Spleen (tissue), 11 donors: Measurements from ENCODE around the gene BCL6B. TPM values are rescaled to one million over a fixed set of nuclear protein-coding genes. Genes with fewer than 3 reads are reported as not detected.

Experiments
- DNase-seq: peaks from one replicate; pipeline ENCODE4 v3.0.0-alpha.2; 2020
- H3K27ac ChIP-seq, 8 donors: fragments of 200-600 bp; sonication (generic) in 7 of 8; 1 replicate in 4 of 8; 2 replicates in 4 of 8; pipeline versions ENCODE4 v1.5.0 to v1.8.0; 2016 to 2021; ENCODE audit warnings: inconsistent platforms in 4 of 8, mild to moderate bottlenecking in 4 of 8, moderate library complexity in 1 of 8
- H3K27me3 ChIP-seq, 7 donors: fragments of 200-600 bp; sonication (generic) in 6 of 7; replicated peaks in 1 of 7; 1 replicate in 4 of 7; 2 replicates in 3 of 7; pipeline versions ENCODE4 v1.5.0 to v1.8.0; 2016 to 2021; ENCODE audit warnings: inconsistent platforms in 3 of 7, mild to moderate bottlenecking in 1 of 7
- H3K36me3 ChIP-seq, 6 donors: fragments of 200-600 bp; sonication (generic) in 5 of 6; 1 replicate in 4 of 6; 2 replicates in 2 of 6; pipeline versions ENCODE4 v1.5.0 to v1.8.0; 2016 to 2021; ENCODE audit warnings: inconsistent platforms in 2 of 6
- H3K4me1 ChIP-seq, 6 donors: fragments of 200-600 bp; sonication (generic) in 5 of 6; 1 replicate in 3 of 6; 2 replicates in 3 of 6; pipeline versions ENCODE4 v1.5.0 to v1.8.0; 2016 to 2021; ENCODE audit warnings: inconsistent platforms in 3 of 6
- H3K4me3 ChIP-seq, 8 donors: fragments of 200-600 bp; sonication (generic) in 7 of 8; 1 replicate in 4 of 8; 2 replicates in 4 of 8; pipeline versions ENCODE4 v1.5.0 to v1.8.0; 2016 to 2021; ENCODE audit warnings: inconsistent platforms in 4 of 8, mild to moderate bottlenecking in 4 of 8, moderate library complexity in 2 of 8
- H3K9me3 ChIP-seq, 8 donors: fragments of 200-600 bp; sonication (generic) in 7 of 8; 1 replicate in 4 of 8; 2 replicates in 4 of 8; pipeline versions ENCODE4 v1.5.0 to v1.8.0; 2016 to 2021; ENCODE audit warnings: inconsistent platforms in 4 of 8
- POLR2A ChIP-seq, 3 donors: fragments of 450-650 bp; IDR thresholded peaks; one replicate each; pipeline ENCODE4 v1.5.1; 2017; ENCODE audit warnings: antibody characterized with exemption in 3 of 3, mild to moderate bottlenecking in 1 of 3
- POLR2AphosphoS5 ChIP-seq, 3 donors: sonication (generic); formaldehyde crosslinking; IDR thresholded peaks; one replicate each; pipeline ENCODE4 v1.5.1; 2017; ENCODE audit warnings: antibody characterized with exemption in 3 of 3
- WGBS, 5 donors: extraction: QIAGEN DNeasy Blood & Tissue Kit in 3 of 5; methylation state at CpG; one replicate each; pipeline versions ENCODE4 v1.1.5 to v1.1.7; 2013 to 2018; 5-methylcytosine and 5-hydroxymethylcytosine counted together
- intact Hi-C: fragments of 100-400 bp; cut with DNase I; formaldehyde crosslinking; loops from one replicate; pipeline ENCODE4 v1.15.0; 2023; ENCODE audit warnings: low total_unique reads
- polyA plus RNA-seq, 3 donors: library from polyadenylated mRNA; stranded (reverse); fragments of 200-250 nt; gene quantifications; one replicate each; pipeline ENCODE4 v1.2.1, GENCODE V29; 2013
- total RNA-seq, 7 donors: library from RNA; depleted of rRNA in 3 of 7; stranded (reverse); fragments of >200 nt in 3 of 7; fragmentation: NEBNext Ultra II Directional in 4 of 7; extraction: Animal tissue kit (Norgen Biotek cat#: 25700) in 4 of 7; gene quantifications; one replicate each; pipeline versions ENCODE4 v1.1.0 to v1.2.1, GENCODE V29; 2016 to 2021
- TF ChIP-seq, protein P1 (sequence below), 11 experiments: fragments of 200-600 bp in 7 of 11; fragments of 450-650 bp in 4 of 11; sonication (generic) in 4 of 11; IDR thresholded peaks in 8 of 11; conservative IDR thresholded peaks in 3 of 11; 1 replicate in 7 of 11; 2 replicates in 4 of 11; pipeline versions ENCODE4 v1.4.0 to v1.8.0; 2016 to 2021; ENCODE audit warnings: antibody characterized with exemption in 11 of 11, inconsistent platforms in 4 of 11, mild to moderate bottlenecking in 1 of 11
- donor health status: healthy with polysubstance abuse.
- donor health status: DM: no; HTN: no; CAD: no; lungs with moderate emphysema.
- donor health status: DM: no; HTN: no; CAD: no.
- donor health status: Bipolar disorder and iron deficiency.
- donor health status: healthy.
- donor health status: DM: no; HTN: no; CAD: no.
- donor health status: DM: yes; HTN: yes; CAD: no.

The BCL6B gene
- total and polyA plus RNA-seq, 10 donors, result 4.2 to 92.5 (median 19.7) TPM

- Histone ChIP-seq H3K27ac (peak overlapping the region in 1 of 8 donors; percentile 10), H3K4me3 (peak overlapping the region in 2 of 8 donors; percentile 45 to 69), H3K36me3 (peaks cover 0 to 22% (median 0%) of the 10 kb centered on the region in 6 donors), H3K9me3 (no peaks in the 10 kb centered on the region), H3K4me1 (peaks cover 37 to 97% (median 68%) of the 10 kb centered on the region in 6 donors), H3K27me3 (peaks cover 0 to 15% (median 0%) of the 10 kb centered on the region in 7 donors)
- TF ChIP-seq POLR2A (IDR thresholded peaks at IDR 0.05) (no peak), POLR2AphosphoS5 (IDR thresholded peaks at IDR 0.05) (no peak)
- TF ChIP-seq, protein P1, sequence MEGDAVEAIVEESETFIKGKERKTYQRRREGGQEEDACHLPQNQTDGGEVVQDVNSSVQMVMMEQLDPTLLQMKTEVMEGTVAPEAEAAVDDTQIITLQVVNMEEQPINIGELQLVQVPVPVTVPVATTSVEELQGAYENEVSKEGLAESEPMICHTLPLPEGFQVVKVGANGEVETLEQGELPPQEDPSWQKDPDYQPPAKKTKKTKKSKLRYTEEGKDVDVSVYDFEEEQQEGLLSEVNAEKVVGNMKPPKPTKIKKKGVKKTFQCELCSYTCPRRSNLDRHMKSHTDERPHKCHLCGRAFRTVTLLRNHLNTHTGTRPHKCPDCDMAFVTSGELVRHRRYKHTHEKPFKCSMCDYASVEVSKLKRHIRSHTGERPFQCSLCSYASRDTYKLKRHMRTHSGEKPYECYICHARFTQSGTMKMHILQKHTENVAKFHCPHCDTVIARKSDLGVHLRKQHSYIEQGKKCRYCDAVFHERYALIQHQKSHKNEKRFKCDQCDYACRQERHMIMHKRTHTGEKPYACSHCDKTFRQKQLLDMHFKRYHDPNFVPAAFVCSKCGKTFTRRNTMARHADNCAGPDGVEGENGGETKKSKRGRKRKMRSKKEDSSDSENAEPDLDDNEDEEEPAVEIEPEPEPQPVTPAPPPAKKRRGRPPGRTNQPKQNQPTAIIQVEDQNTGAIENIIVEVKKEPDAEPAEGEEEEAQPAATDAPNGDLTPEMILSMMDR (IDR thresholded peaks at IDR 0.05 in 8 of 11, conservative IDR thresholded peaks at IDR 0.05 in 3 of 11), result no peak
- 79 to 90% (median 79%) methylated on average over 1 of the region's 1 CpG for WGBS, 5 donors
- intact Hi-C loops, result no loop called here
- no peak for DNase-seq
These were observed 2.4 kb downstream of the BCL6B start for GRCh38 chr17:7025245-7025644.

DNA sequence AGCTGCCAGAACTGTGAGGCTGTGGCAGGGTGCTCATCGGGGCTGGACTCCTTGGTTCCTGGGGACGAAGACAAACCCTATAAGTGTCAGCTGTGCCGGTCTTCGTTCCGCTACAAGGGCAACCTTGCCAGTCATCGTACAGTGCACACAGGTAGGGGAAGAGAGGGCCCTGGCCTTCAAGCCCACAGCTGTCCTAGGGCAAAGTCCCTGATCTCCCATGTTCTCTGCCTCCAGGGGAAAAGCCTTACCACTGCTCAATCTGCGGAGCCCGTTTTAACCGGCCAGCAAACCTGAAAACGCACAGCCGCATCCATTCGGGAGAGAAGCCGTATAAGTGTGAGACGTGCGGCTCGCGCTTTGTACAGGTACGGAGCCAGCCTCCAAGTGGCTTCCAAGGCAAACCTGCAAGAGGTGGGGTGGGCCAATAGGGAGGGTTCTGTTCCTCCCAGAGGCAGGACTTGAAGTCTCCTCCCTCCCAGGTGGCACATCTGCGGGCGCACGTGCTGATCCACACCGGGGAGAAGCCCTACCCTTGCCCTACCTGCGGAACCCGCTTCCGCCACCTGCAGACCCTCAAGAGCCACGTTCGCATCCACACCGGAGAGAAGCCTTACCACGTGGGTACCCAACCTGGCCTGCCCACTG lies 3.7 kb downstream of the BCL6B start:
- Histone ChIP-seq H3K4me1 (peaks cover 25 to 97% (median 59%) of the 10 kb centered on the region in 6 donors), H3K36me3 (peaks cover 0 to 22% (median 0%) of the 10 kb centered on the region in 6 donors), H3K27ac (peak overlapping the region in 6 of 8 donors; percentile 9 to 78 (median 64)), H3K9me3 (no peaks in the 10 kb centered on the region), H3K4me3 (peak overlapping the region in 1 of 8 donors; percentile 30), H3K27me3 (peaks cover 0 to 15% (median 0%) of the 10 kb centered on the region in 7 donors)
- intact Hi-C loops, result no loop called here
- 82 to 91% (median 85%) methylated on average over 27 to 29 of the region's 29 CpGs for WGBS, 5 donors
- peak; percentile 67 for DNase-seq
- TF ChIP-seq, protein P1 (IDR thresholded peaks at IDR 0.05 in 8 of 11, conservative IDR thresholded peaks at IDR 0.05 in 3 of 11), result no peak
- TF ChIP-seq POLR2AphosphoS5 (IDR thresholded peaks at IDR 0.05), result no peak
- TF ChIP-seq POLR2A (IDR thresholded peaks at IDR 0.05), result no peak

DNA sequence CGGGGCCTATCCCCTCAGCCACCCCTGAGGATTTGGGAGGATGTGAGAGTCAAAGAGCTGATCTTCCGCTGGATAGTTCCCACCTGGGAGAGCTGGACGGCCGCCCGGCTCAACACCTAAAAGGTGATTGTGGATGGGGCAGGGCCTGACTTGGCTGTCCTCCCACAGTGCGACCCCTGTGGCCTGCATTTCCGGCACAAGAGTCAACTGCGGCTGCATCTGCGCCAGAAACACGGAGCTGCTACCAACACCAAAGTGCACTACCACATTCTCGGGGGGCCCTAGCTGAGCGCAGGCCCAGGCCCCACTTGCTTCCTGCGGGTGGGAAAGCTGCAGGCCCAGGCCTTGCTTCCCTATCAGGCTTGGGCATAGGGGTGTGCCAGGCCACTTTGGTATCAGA lies 4.5 kb downstream of the BCL6B start:
- peak overlapping the region in 6 of 8 donors; percentile 13 to 78 (median 64) for H3K27ac ChIP-seq
- no peak for TF ChIP-seq POLR2AphosphoS5 (IDR thresholded peaks at IDR 0.05)
- TF ChIP-seq POLR2A (IDR thresholded peaks at IDR 0.05), result no peak
- TF ChIP-seq, protein P1 (IDR thresholded peaks at IDR 0.05 in 8 of 11, conservative IDR thresholded peaks at IDR 0.05 in 3 of 11), result no peak
- peak overlapping the region in 1 of 8 donors; percentile 30 for H3K4me3 ChIP-seq
- peaks cover 0 to 11% (median 0%) of the 10 kb centered on the region in 7 donors for H3K27me3 ChIP-seq
- H3K4me1 ChIP-seq, result peaks cover 19 to 97% (median 52%) of the 10 kb centered on the region in 6 donors
- H3K9me3 ChIP-seq, result no peaks in the 10 kb centered on the region
- peak; percentile 77 for DNase-seq
- 67 to 81% (median 74%) methylated on average over 5 to 13 of the region's 13 CpGs for WGBS, 5 donors
- peaks cover 0 to 22% (median 0%) of the 10 kb centered on the region in 6 donors for H3K36me3 ChIP-seq
- intact Hi-C loops, result no loop called here

GRCh38 chr17:7029096-7029495 lies 6.2 kb downstream of the BCL6B start:
- Histone ChIP-seq H3K27ac (peak overlapping the region; percentile 42 to 78 (median 64)), H3K4me3 (no peak overlapping the region), H3K27me3 (no peaks in the 10 kb centered on the region), H3K36me3 (peaks cover 0 to 22% (median 0%) of the 10 kb centered on the region in 6 donors), H3K9me3 (no peaks in the 10 kb centered on the region), H3K4me1 (peaks cover 16 to 90% (median 43%) of the 10 kb centered on the region in 6 donors)
- WGBS, 5 donors, result 71 to 89% (median 83%) methylated on average over 3 of the region's 3 CpGs
- intact Hi-C loops, result no loop called here
- TF ChIP-seq POLR2AphosphoS5 (IDR thresholded peaks at IDR 0.05) (no peak), POLR2A (IDR thresholded peaks at IDR 0.05) (no peak)
- TF ChIP-seq, protein P1 (IDR thresholded peaks at IDR 0.05 in 8 of 11, conservative IDR thresholded peaks at IDR 0.05 in 3 of 11), result no peak
- DNase-seq, result no peak
